ENCODE data around the gene SAMD3. TPM values are rescaled to one million over a fixed set of nuclear protein-coding genes. Genes with fewer than 3 reads are reported as not detected.

SAMD3 gene
- polyA plus RNA-seq, 1 experiment = 0.40 TPM

DNA sequence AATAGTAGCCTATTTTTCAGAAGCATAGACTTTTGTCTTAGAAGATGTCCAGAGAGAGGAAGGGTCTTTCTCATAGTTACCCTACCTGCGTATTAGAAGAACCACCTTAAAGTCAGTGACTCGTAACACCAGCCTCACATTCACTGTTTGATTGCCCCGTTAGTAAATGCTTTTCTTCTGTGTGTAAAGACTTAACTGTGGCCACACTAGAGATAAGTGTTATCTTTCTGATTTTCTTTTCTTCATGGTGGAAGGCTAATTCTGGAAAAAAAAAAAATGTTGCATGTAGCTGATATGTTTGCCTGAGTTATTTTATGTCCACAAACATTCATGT, 83.9 kb downstream of the SAMD3 start:
- H3K4me3 ChIP-seq (ENCODE audit: low read depth, low read length) = no peak overlapping the region
- H3K36me3 ChIP-seq (ENCODE audit: control insufficient read depth, insufficient read depth, low read length) = no peaks in the 10 kb centered on the region
- no peak for TF ChIP-seq CTCF (IDR thresholded peaks at IDR 0.05; ENCODE audit: insufficient read depth, low read depth, low read length)
- DNase-seq (ENCODE audit: low read depth) = no peak
- ChIA-PET POLR2A (no interaction called here), CTCF (no interaction called here)
- H3K27me3 ChIP-seq (ENCODE audit: control insufficient read depth, insufficient read depth, low read length) = no peaks in the 10 kb centered on the region

DNA sequence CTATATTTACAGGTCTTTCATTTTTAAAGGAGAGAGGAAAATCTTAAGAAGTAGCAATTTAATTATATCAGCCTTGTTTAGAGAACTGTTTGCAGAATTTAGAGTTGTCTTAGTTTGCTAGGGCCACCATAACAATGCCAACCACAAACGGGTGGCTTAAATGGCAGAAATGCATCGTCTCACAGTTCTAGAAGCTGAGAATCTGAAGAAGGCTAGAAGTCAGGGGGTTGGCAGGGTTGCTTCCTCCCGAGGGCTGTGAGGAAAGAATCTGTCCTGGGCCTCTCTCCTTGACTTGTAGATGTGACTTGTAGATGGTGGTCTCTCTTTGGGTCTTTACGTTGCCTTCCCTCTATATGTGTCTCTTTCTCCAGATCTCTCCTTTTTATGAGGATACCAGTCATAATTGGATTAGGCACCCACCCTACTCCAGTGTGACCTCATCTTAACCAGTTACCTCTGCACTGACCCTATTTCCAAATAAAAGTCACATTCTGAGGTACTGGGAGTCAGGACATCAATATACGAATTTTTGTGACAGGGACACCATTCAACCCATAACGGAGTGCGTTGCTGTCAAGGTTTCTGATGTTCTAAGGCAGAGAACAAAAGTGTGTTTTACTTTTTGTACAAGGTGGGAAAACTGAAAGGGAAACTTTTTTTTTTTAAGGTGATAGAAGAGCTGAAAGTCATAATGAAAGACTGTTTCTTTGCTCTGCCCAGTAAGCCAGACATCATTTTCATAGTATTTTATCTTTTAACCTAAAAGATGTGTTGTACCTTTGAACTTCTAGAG, 84.4 kb downstream of the SAMD3 start:
- no peaks in the 10 kb centered on the region for H3K36me3 ChIP-seq (ENCODE audit: control insufficient read depth, insufficient read depth, low read length)
- H3K27me3 ChIP-seq (ENCODE audit: control insufficient read depth, insufficient read depth, low read length) = no peaks in the 10 kb centered on the region
- H3K4me3 ChIP-seq (ENCODE audit: low read depth, low read length) = no peak overlapping the region
- DNase-seq (ENCODE audit: low read depth) = no peak
- ChIA-PET POLR2A (no interaction called here), CTCF (no interaction called here)
- TF ChIP-seq CTCF (IDR thresholded peaks at IDR 0.05; ENCODE audit: insufficient read depth, low read depth, low read length) = no peak

GRCh38 chr6:130136798-130137197, 86.0 kb downstream of the SAMD3 start:
- no peaks in the 10 kb centered on the region for H3K36me3 ChIP-seq (ENCODE audit: control insufficient read depth, insufficient read depth, low read length)
- TF ChIP-seq CTCF (IDR thresholded peaks at IDR 0.05; ENCODE audit: insufficient read depth, low read depth, low read length) = no peak
- no peaks in the 10 kb centered on the region for H3K27me3 ChIP-seq (ENCODE audit: control insufficient read depth, insufficient read depth, low read length)
- H3K4me3 ChIP-seq (ENCODE audit: low read depth, low read length) = no peak overlapping the region
- DNase-seq (ENCODE audit: low read depth) = no peak
- ChIA-PET POLR2A (no interaction called here), CTCF (no interaction called here)

DNA sequence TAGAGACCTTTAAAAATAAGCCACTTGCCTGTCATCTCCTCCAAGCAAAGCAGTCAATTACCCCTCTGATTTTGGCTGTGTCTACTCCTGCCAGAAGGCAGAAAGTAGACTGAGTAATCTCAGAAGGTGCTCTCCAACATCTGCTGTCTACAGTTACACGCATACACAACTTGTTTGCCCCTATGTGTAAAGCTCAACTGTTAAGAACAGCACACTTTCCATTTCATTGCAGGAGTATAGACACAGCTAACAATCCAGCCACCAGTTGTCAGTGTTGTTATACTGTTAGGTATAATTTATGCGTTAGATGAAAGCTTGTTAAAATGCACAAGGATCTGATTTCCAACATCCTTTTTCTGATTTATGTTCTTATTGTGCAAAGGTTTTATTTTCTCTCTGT, 88.2 kb downstream of the SAMD3 start:
- Histone ChIP-seq H3K36me3 (ENCODE audit: control insufficient read depth, insufficient read depth, low read length) (no peaks in the 10 kb centered on the region), H3K27me3 (ENCODE audit: control insufficient read depth, insufficient read depth, low read length) (no peaks in the 10 kb centered on the region), H3K4me3 (ENCODE audit: low read depth, low read length) (no peak overlapping the region)
- DNase-seq (ENCODE audit: low read depth) = no peak
- ChIA-PET POLR2A (no interaction called here), CTCF (no interaction called here)
- TF ChIP-seq CTCF (IDR thresholded peaks at IDR 0.05; ENCODE audit: insufficient read depth, low read depth, low read length) = no peak

DNA sequence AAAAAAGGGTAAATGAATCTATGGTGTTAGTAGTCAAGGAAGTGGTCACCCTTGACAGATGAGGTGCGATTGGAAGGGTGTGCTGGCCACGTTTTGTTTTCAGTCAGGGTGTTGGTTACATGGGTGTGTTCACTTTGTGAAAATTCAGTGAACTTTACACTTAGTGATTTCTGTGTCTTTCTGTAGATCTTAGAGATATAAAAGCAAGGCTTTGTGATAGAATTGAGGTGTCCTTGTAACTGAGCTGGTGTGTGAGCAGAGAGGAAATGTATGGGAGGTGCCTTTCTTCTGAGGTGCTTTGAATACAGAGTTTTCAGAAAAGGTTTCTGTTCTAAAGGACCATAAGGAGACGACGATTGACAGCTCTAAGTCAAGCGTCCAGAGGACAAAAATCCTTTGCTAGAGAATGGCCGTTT, 90.5 kb downstream of the SAMD3 start:
- POLR2A ChIA-PET = no interaction called here
- CTCF ChIA-PET = no interaction called here
- H3K36me3 ChIP-seq (ENCODE audit: control insufficient read depth, insufficient read depth, low read length) = no peaks in the 10 kb centered on the region
- no peak for TF ChIP-seq CTCF (IDR thresholded peaks at IDR 0.05; ENCODE audit: insufficient read depth, low read depth, low read length)
- H3K4me3 ChIP-seq (ENCODE audit: low read depth, low read length) = no peak overlapping the region
- no peaks in the 10 kb centered on the region for H3K27me3 ChIP-seq (ENCODE audit: control insufficient read depth, insufficient read depth, low read length)
- no peak for DNase-seq (ENCODE audit: low read depth)

Measured in BJ (cell line).